ENCODE data around the gene MFAP2.

Gene MFAP2

DNA sequence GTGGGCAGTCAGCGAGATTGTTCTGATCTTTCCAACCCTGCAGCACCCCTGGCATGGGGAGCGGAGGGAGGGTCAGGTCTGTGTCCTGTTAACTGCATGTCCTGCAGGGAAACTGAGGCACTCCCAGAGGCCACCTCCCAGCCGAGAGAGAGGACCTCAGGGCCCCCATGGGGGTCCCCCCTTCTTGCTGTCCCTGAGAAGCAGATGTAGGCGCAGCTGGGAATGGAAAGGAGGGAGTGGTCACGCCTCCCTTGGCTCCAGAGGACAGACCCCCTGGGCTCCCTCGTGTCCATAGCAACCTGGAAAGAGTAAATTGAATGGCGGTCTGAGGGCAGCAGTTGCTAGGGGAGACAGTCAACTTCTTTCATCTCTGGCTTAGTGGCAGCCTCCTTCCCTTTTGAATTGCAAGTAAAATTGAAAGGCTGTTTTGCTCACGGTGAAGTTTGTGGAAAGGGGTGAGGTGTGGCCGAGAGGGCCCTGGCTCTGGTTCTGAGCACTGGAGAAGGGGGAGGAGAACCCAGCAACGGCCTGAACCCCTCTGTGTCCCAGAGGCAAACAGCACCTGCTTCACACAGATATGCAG is 53.8 kb downstream of the MFAP2 start:
- DNase-seq, result no peak

- DNase-seq, result no peak
These were observed 54.6 kb downstream of the MFAP2 start for GRCh38 chr1:16925635-16926490.

DNA sequence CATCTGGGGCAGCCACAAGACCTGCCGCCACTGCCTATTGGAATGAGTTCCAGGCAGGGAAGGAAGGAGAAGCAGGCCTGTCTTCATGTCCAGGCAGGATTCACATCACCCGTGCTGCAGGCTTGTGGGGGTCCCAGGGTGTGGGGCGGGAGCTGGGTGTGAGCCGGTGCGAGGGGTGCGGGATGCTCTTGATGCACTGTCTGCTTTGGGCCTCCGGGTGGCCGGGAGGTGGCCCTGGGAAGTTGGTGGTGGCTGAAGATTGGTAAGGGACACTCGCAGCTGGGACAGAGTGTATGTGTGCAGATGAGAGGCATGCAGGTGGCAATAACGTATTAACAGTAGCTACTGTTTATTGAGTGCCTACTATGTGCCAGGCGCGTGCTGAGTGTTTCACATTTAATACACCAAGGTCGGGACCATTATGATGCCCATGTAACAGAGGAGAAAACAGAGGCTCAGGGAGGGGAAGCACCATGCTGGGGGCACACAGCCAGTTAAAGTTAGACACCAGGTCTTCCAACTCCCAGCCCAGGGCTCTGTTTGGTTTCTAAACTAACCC is 55.4 kb downstream of the MFAP2 start:
- DNase-seq, result no peak
